Measurements from ENCODE around the gene BCAN. TPM values are rescaled to one million over a fixed set of nuclear protein-coding genes. Genes with fewer than 3 reads are reported as not detected.

The BCAN gene
- total and polyA plus RNA-seq, 2 of the 8 experiments (the other 6 are each of a cell fraction or from before 2014, with no cell fraction given) = 4.5 to 24.0 TPM

GRCh38 chr1:156626079-156626438, 15.9 kb upstream of the BCAN start:
- Histone ChIP-seq H3K79me1 (ENCODE audit: low read depth, low read length) (no peaks in the 10 kb centered on the region), H3K4ac (replicated peaks; ENCODE audit: insufficient read length, low read depth, low read length) (no peak overlapping the region), H3K27me3 (replicated peaks in 1 of 4; ENCODE audit: control insufficient read depth in 3 of 4, extremely low read depth in 1 of 4, insufficient read depth in 3 of 4, low read length in 3 of 4) (peaks cover 31 to 47% (median 37%) of the 10 kb centered on the region in 4 experiments), H4K20me1 (replicated peaks in 1 of 2; ENCODE audit: control insufficient read depth in 1 of 2, insufficient read depth in 2 of 2, low read length in 2 of 2) (peaks cover 0 to 1% of the 10 kb centered on the region in 2 experiments), H2BK15ac (ENCODE audit: low read length) (no peak overlapping the region), H2BK12ac (ENCODE audit: low read depth, low read length) (no peak overlapping the region), H4K8ac (ENCODE audit: extremely low read depth, insufficient read depth, low read length) (no peak overlapping the region), H2BK120ac (replicated peaks; ENCODE audit: low read depth, low read length) (no peak overlapping the region), H2AK5ac (ENCODE audit: low read depth, low read length) (no peak overlapping the region), H3K4me2 (ENCODE audit: insufficient read depth in 1 of 2, low read depth in 2 of 2, low read length in 2 of 2) (peak overlapping the region in 1 of 2 experiments; percentile 81; a peak in 1 of 4 replicates), H3K9me3 (ENCODE audit: insufficient read depth in 2 of 2, low read depth in 1 of 2, low read length in 1 of 2) (no peaks in the 10 kb centered on the region), H3K27ac (ENCODE audit: low read depth, low read length) (no peak overlapping the region), H2BK20ac (ENCODE audit: low read length) (no peak overlapping the region), H3K23me2 (ENCODE audit: low read depth, low read length) (peaks cover 20% of the 10 kb centered on the region; the same call in 1 of the 2 replicates), H3K14ac (ENCODE audit: insufficient read length) (no peak overlapping the region), H3K9ac (replicated peaks in 1 of 4; ENCODE audit: extremely low read depth in 1 of 4, low read depth in 3 of 4, low read length in 3 of 4) (no peak overlapping the region), H3K79me2 (ENCODE audit: control insufficient read depth in 1 of 2, insufficient read depth in 2 of 2, low read length in 2 of 2) (no peaks in the 10 kb centered on the region), H2BK5ac (ENCODE audit: low read depth, low read length) (no peak overlapping the region), H3K23ac (ENCODE audit: insufficient read length) (no peak overlapping the region), H3K56ac (replicated peaks; ENCODE audit: insufficient read length, low read depth, low read length) (no peak overlapping the region), H3K36me3 (ENCODE audit: control insufficient read depth in 2 of 4, insufficient read depth in 4 of 4, low read length in 3 of 4) (no peaks in the 10 kb centered on the region; a peak in 1 of 8 replicates), H3K4me3 (ENCODE audit: extremely low read depth in 1 of 4, insufficient read depth in 2 of 4, low read depth in 3 of 4, low read length in 4 of 4) (0 out of 8 replicates have a peak overlapping the region, but pooled peaks of 1 of the 4 experiments have one; percentile 71), H2AFZ (ENCODE audit: low read length) (no peak overlapping the region), H4K91ac (replicated peaks; ENCODE audit: insufficient read length, low read length) (no peak overlapping the region), H3K18ac (ENCODE audit: extremely low read depth, low read length) (no peak overlapping the region), H3K4me1 (replicated peaks in 1 of 4; ENCODE audit: control insufficient read depth in 3 of 4, insufficient read depth in 4 of 4, low read length in 3 of 4) (peaks cover 0 to 9% (median 2%) of the 10 kb centered on the region in 4 experiments; a peak in 5 of 7 replicates), H4K5ac (ENCODE audit: insufficient read length, low read depth, low read length) (no peak overlapping the region)
- WGBS, 2 experiments (ENCODE audit: extremely low coverage in 1 of 2, insufficient coverage in 1 of 2, insufficient read length in 1 of 2, insufficient replicate concordance in 2 of 2, low coverage in 1 of 2, low lambda C conversion rate in 2 of 2, missing lambda C conversion rate in 1 of 2) = 46% methylated on average over 4 of the region's 4 CpGs; no CpG with 5 or more reads in 1 of the 2 experiments
- FAIRE-seq = no peak
- no peak for DNase-seq (ENCODE audit: low read depth in 1 of 2, low spot score in 2 of 2)
- CTCF ChIA-PET (ENCODE audit: partially characterized antibody) = interaction anchor here (0.7 to 43.0 kb wide), 24 partner anchors 9 to 236 kb away, joined by 3 to 868 read pairs (median 7); partner anchors contain the start of genes BCAN, CRABP2, NES and TTC24
- no peak for TF ChIP-seq ZNF274 (IDR thresholded peaks at IDR 0.05; ENCODE audit: borderline replicate concordance, extremely low read depth, low read length)
- no peak for TF ChIP-seq TAF7 (optimal IDR thresholded peaks at IDR 0.05; ENCODE audit: borderline replicate concordance, low read depth, low read length)
- TF ChIP-seq CBX8 (IDR thresholded peaks at IDR 0.05; ENCODE audit: borderline replicate concordance, low read depth, low read length) = no peak
- no peak for TF ChIP-seq NRF1 (IDR thresholded peaks at IDR 0.05; ENCODE audit: low read depth, low read length)
- 0 out of 2 replicates have a peak, but pooled peaks have one; percentile 7 for TF ChIP-seq ATF3 (IDR thresholded peaks at IDR 0.05; ENCODE audit: insufficient read depth, low read depth, low read length)
- no peak for TF ChIP-seq SUZ12 (IDR thresholded peaks at IDR 0.05; ENCODE audit: low read length)
- no peak for TF ChIP-seq BCL11A (IDR thresholded peaks at IDR 0.05; ENCODE audit: low read depth in 2 of 2, low read length in 2 of 2)
- POLR2A ChIA-PET (ENCODE audit: partially characterized antibody) = interaction anchor here (1.3 to 5.8 kb wide), 4 partner anchors 17 to 50 kb away, joined by 3 to 46 read pairs (median 9); partner anchors contain the start of gene NES

Data from H1 (cell line).